Natural killer cell (primary cell): Measurements from ENCODE around the gene RIC8B. TPM values are rescaled to one million over a fixed set of nuclear protein-coding genes. Genes with fewer than 3 reads are reported as not detected.

Experiments
- ATAC-seq, 3 donors: fragments of 150-1000 bp in 2 of 3; fragments of 200-7000 bp in 1 of 3; cut with Tn5 transposase; 1 replicate in 1 of 3; 2 replicates in 2 of 3; pipeline ENCODE4 v1.10.0; 2021; ENCODE audit warnings: mild to moderate bottlenecking in 2 of 3, moderate library complexity in 2 of 3
- DNase-seq, 2 donors: peaks; one replicate each; pipeline versions ENCODE4 v3.0.0 to v3.0.0-alpha.2; 2013 to 2021; ENCODE audit warnings: mixed read lengths in 1 of 2
- H3K27ac ChIP-seq: one replicate; pipeline ENCODE4 v1.5.1; 2013; ENCODE audit warnings: mild to moderate bottlenecking, low read length
- H3K27me3 ChIP-seq: one replicate; pipeline ENCODE4 v1.6.1; 2013; ENCODE audit warnings: low read length; ENCODE audit not compliant: control insufficient read depth, insufficient read depth
- H3K36me3 ChIP-seq: one replicate; pipeline ENCODE4 v1.6.1; 2013; ENCODE audit warnings: low read length; ENCODE audit not compliant: control insufficient read depth, insufficient read depth
- H3K4me1 ChIP-seq: one replicate; pipeline ENCODE4 v1.6.1; 2013; ENCODE audit warnings: low read length; ENCODE audit not compliant: control insufficient read depth, insufficient read depth
- H3K4me3 ChIP-seq: one replicate; pipeline ENCODE4 v1.5.1; 2013; ENCODE audit warnings: low read length
- H3K9me3 ChIP-seq: one replicate; pipeline ENCODE4 v1.6.1; 2013; ENCODE audit warnings: low read length; ENCODE audit not compliant: control insufficient read depth, insufficient read depth
- H3K27ac Mint-ChIP-seq, 2 donors: one replicate each; pipeline ENCODE4 v1.8.0; 2022; ENCODE audit warnings: mild to moderate bottlenecking in 2 of 2, mixed read lengths in 2 of 2, moderate library complexity in 1 of 2
- H3K27me3 Mint-ChIP-seq, 2 donors: one replicate each; pipeline ENCODE4 v1.8.0; 2022; ENCODE audit warnings: low read depth in 2 of 2, mixed read lengths in 2 of 2
- H3K36me3 Mint-ChIP-seq: one replicate; pipeline ENCODE4 v1.8.0; 2022; ENCODE audit warnings: mixed read lengths
- H3K4me1 Mint-ChIP-seq, 2 donors: one replicate each; pipeline ENCODE4 v1.8.0; 2022; ENCODE audit warnings: mixed read lengths in 2 of 2
- H3K4me3 Mint-ChIP-seq: one replicate; pipeline ENCODE4 v1.8.0; 2022; ENCODE audit warnings: mild to moderate bottlenecking, moderate library complexity, mixed read lengths
- H3K9me3 Mint-ChIP-seq, 2 donors: one replicate each; pipeline ENCODE4 v1.8.0; 2022; ENCODE audit warnings: mixed read lengths in 2 of 2
- CTCF ChIP-seq: fragments of 200-600 bp; IDR thresholded peaks from one replicate; pipeline ENCODE4 v1.8.0; 2022; ENCODE audit warnings: antibody characterized with exemption
- WGBS: methylation state at CpG from one replicate; pipeline ENCODE4 v1.1.7; 2013; ENCODE audit warnings: missing lambda C conversion rate; ENCODE audit not compliant: insufficient coverage; 5-methylcytosine and 5-hydroxymethylcytosine counted together
- intact Hi-C: fragments of 100-400 bp; cut with micrococcal nuclease; formaldehyde crosslinking; loops from one replicate; pipeline ENCODE4 v1.14.2; 2022
- total RNA-seq, 4 donors: library from RNA; stranded (reverse); fragments of 120-200 nt in 1 of 4; gene quantifications; one replicate each; pipeline versions ENCODE4 v1.2.3 to v1.2.4, GENCODE V29; 2013 to 2022

RIC8B gene
- total RNA-seq, 3 donors from 2014 or later (not counting 1 experiment from before 2014, with no cell fraction given), result 12.1 to 21.3 (median 15.5) TPM

GRCh38 chr12:106804668-106805067 lies 30.2 kb downstream of the RIC8B start:
- intact Hi-C loops, result no loop called here
- no peak overlapping the region for H3K4me3 ChIP-seq
- no peaks in the 10 kb centered on the region for H3K4me1 ChIP-seq
- peaks cover 2% of the 10 kb centered on the region for H3K36me3 ChIP-seq
- no peak overlapping the region for H3K4me3 Mint-ChIP-seq
- peaks cover 0 to 6% of the 10 kb centered on the region in 2 donors for H3K4me1 Mint-ChIP-seq
- H3K27ac ChIP-seq, result no peak overlapping the region
- no peaks in the 10 kb centered on the region for H3K27me3 ChIP-seq
- ATAC-seq (no peak), DNase-seq (no peak)
- TF ChIP-seq CTCF, result no peak
- no peaks in the 10 kb centered on the region for H3K36me3 Mint-ChIP-seq
- no peaks in the 10 kb centered on the region for H3K9me3 ChIP-seq
- H3K27me3 Mint-ChIP-seq, result no peaks in the 10 kb centered on the region
- 75% methylated on average over 2 of the region's 3 CpGs for WGBS
- H3K9me3 Mint-ChIP-seq, result no peaks in the 10 kb centered on the region
- H3K27ac Mint-ChIP-seq, result no peak overlapping the region

- ATAC-seq (no peak), DNase-seq (no peak)
- 98% methylated on average over 6 of the region's 6 CpGs for WGBS
- Histone ChIP-seq H3K27ac (no peak overlapping the region), H3K4me1 (no peaks in the 10 kb centered on the region), H3K27me3 (no peaks in the 10 kb centered on the region), H3K36me3 (peaks cover 17% of the 10 kb centered on the region), H3K4me3 (no peak overlapping the region), H3K9me3 (no peaks in the 10 kb centered on the region)
- Mint-ChIP-seq H3K36me3 (peaks cover 7% of the 10 kb centered on the region), H3K4me1 (no peaks in the 10 kb centered on the region), H3K9me3 (no peaks in the 10 kb centered on the region), H3K4me3 (no peak overlapping the region), H3K27me3 (no peaks in the 10 kb centered on the region), H3K27ac (no peak overlapping the region)
- no peak for TF ChIP-seq CTCF
- intact Hi-C loops, result no loop called here
Observed at GRCh38 chr12:106814714-106815113, 40.2 kb downstream of the RIC8B start.

GRCh38 chr12:106815741-106816140 lies 41.3 kb downstream of the RIC8B start:
- Mint-ChIP-seq H3K36me3 (peaks cover 7% of the 10 kb centered on the region), H3K4me1 (no peaks in the 10 kb centered on the region), H3K9me3 (no peaks in the 10 kb centered on the region), H3K27ac (no peak overlapping the region), H3K27me3 (no peaks in the 10 kb centered on the region), H3K4me3 (no peak overlapping the region)
- H3K9me3 ChIP-seq, result no peaks in the 10 kb centered on the region
- intact Hi-C loops, result no loop called here
- ATAC-seq (no peak), DNase-seq (no peak)
- no CpG with 5 or more reads among the region's 1 CpG for WGBS
- no peaks in the 10 kb centered on the region for H3K27me3 ChIP-seq
- no peak for TF ChIP-seq CTCF
- H3K27ac ChIP-seq, result no peak overlapping the region
- no peak overlapping the region for H3K4me3 ChIP-seq
- H3K4me1 ChIP-seq, result no peaks in the 10 kb centered on the region
- H3K36me3 ChIP-seq, result peaks cover 17% of the 10 kb centered on the region

DNA sequence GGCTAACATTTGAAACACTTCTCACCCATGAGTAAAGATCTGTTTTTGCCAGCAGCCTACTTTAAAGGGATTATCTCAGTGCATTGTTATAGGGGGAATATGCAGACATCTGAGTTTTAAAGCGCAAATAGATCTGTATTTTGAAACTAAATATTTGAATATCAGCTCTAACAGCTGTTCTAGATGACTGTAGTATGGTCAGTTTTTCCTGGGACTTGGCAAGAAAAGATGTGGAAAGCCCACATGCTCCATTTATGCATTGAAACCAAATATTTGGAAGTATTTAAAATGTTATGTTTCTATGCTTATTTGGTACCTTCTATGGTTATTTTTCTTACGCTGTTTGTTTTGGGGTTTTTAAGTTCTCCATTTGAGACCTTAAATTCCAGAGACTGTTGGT lies 41.7 kb downstream of the RIC8B start:
- no peaks in the 10 kb centered on the region for H3K27me3 ChIP-seq
- no peaks in the 10 kb centered on the region for H3K4me1 Mint-ChIP-seq
- no peak overlapping the region for H3K27ac Mint-ChIP-seq

More for the DNA sequence above, 41.7 kb downstream of the RIC8B start:
- Histone ChIP-seq H3K4me3 (no peak overlapping the region), H3K36me3 (peaks cover 17% of the 10 kb centered on the region), H3K27ac (no peak overlapping the region), H3K9me3 (no peaks in the 10 kb centered on the region), H3K4me1 (no peaks in the 10 kb centered on the region)
- intact Hi-C loops, result no loop called here
- no peak overlapping the region for H3K4me3 Mint-ChIP-seq
- no peaks in the 10 kb centered on the region for H3K9me3 Mint-ChIP-seq
- 100% methylated on average over 2 of the region's 2 CpGs for WGBS
- no peaks in the 10 kb centered on the region for H3K27me3 Mint-ChIP-seq
- ATAC-seq (no peak), DNase-seq (no peak)
- no peak for TF ChIP-seq CTCF
- H3K36me3 Mint-ChIP-seq, result peaks cover 7% of the 10 kb centered on the region
